ENCODE data around the gene CIP2A. TPM values are rescaled to one million over a fixed set of nuclear protein-coding genes. Genes with fewer than 3 reads are reported as not detected.

CIP2A gene
- polyA plus RNA-seq, 1 donor from 2014 or later = 29.3 TPM

DNA sequence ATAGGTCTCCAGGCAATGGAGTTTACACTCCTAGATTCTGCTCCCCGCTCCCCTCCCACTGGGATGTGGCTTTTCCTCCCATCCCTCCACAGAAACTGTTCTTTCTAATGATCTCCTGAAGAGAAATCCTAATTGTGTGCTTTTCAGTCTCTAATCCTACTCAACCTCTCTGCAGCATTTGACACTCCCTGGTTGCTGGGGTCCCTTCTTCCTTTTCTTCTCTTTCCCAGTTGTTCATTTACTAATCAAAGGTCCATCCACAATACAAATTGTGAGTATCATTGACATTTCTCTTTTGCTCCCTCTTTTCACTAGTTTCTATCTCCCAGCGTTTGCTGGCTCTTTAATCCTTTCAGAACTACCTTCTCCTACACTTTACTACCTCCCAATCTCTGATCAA is 72.4 kb downstream of the CIP2A start:
- Histone ChIP-seq H3K27ac (ENCODE audit: low read length) (no peak overlapping the region), H3K9ac (ENCODE audit: low read length) (no peak overlapping the region), H3K79me2 (replicated peaks; ENCODE audit: insufficient read depth, low read length) (no peaks in the 10 kb centered on the region), H3K4me2 (ENCODE audit: low read length) (no peak overlapping the region), H3K36me3 (ENCODE audit: insufficient read depth, low read length) (no peaks in the 10 kb centered on the region), H3K4me3 (ENCODE audit: low read length) (no peak overlapping the region), H2AFZ (ENCODE audit: low read depth, low read length) (no peak overlapping the region), H3K27me3 (ENCODE audit: insufficient read depth, low read depth, low read length) (no peaks in the 10 kb centered on the region), H3K9me3 (ENCODE audit: low read length) (no peaks in the 10 kb centered on the region), H4K20me1 (ENCODE audit: insufficient read depth) (no peaks in the 10 kb centered on the region), H3K9me2 (ENCODE audit: insufficient read depth, low read length) (no peaks in the 10 kb centered on the region), H3F3A (ENCODE audit: insufficient read depth, low read length, poor library complexity, severe bottlenecking) (no peaks in the 10 kb centered on the region)
- TF ChIP-seq, protein P1, sequence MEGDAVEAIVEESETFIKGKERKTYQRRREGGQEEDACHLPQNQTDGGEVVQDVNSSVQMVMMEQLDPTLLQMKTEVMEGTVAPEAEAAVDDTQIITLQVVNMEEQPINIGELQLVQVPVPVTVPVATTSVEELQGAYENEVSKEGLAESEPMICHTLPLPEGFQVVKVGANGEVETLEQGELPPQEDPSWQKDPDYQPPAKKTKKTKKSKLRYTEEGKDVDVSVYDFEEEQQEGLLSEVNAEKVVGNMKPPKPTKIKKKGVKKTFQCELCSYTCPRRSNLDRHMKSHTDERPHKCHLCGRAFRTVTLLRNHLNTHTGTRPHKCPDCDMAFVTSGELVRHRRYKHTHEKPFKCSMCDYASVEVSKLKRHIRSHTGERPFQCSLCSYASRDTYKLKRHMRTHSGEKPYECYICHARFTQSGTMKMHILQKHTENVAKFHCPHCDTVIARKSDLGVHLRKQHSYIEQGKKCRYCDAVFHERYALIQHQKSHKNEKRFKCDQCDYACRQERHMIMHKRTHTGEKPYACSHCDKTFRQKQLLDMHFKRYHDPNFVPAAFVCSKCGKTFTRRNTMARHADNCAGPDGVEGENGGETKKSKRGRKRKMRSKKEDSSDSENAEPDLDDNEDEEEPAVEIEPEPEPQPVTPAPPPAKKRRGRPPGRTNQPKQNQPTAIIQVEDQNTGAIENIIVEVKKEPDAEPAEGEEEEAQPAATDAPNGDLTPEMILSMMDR (IDR thresholded peaks at IDR 0.05; ENCODE audit: poor library complexity, severe bottlenecking) = no peak
- no peak for TF ChIP-seq POLR2AphosphoS5 (IDR thresholded peaks at IDR 0.05)
- TF ChIP-seq MXI1 (conservative IDR thresholded peaks at IDR 0.05; ENCODE audit: poor library complexity, severe bottlenecking) = no peak
- TF ChIP-seq EP300 (conservative IDR thresholded peaks at IDR 0.05; ENCODE audit: poor library complexity, severe bottlenecking) = no peak
- no peak for TF ChIP-seq EZH2 (IDR thresholded peaks at IDR 0.05; ENCODE audit: borderline replicate concordance, insufficient read depth, low read length, poor library complexity, severe bottlenecking)
- TF ChIP-seq REST (IDR thresholded peaks at IDR 0.05; ENCODE audit: borderline replicate concordance) = no peak
- no peak for TF ChIP-seq TAF1 (IDR thresholded peaks at IDR 0.05; ENCODE audit: low read depth)
- TF ChIP-seq RAD21 (conservative IDR thresholded peaks at IDR 0.05) = no peak
- TF ChIP-seq SMC3 (conservative IDR thresholded peaks at IDR 0.05; ENCODE audit: poor library complexity) = no peak

DNA sequence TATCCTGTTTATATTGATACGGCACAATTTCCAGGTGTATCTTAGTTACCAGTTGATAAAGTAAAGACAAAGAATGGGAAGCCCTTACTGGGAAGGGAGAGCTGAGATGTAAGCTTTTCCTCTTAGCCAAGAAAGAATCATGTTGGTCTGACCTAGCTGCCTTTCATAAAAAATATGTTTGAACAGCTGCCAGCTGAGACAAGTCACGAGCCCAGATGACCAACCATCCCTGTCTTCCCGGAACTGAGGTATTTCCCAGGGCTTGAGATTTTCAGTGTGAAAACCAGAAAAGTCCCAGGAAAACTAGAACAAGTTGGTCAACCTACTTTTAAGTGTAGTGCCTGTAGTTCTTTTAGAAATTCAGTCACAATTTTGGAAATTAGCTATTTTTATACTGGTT is 75.3 kb downstream of the CIP2A start:
- Histone ChIP-seq H3K4me3 (ENCODE audit: low read length) (no peak overlapping the region), H3K9me2 (ENCODE audit: insufficient read depth, low read length) (no peaks in the 10 kb centered on the region), H3K27me3 (ENCODE audit: insufficient read depth, low read depth, low read length) (no peaks in the 10 kb centered on the region), H3F3A (ENCODE audit: insufficient read depth, low read length, poor library complexity, severe bottlenecking) (no peaks in the 10 kb centered on the region), H3K9ac (ENCODE audit: low read length) (no peak overlapping the region), H2AFZ (ENCODE audit: low read depth, low read length) (no peak overlapping the region), H3K27ac (ENCODE audit: low read length) (no peak overlapping the region), H3K4me2 (ENCODE audit: low read length) (no peak overlapping the region), H3K9me3 (ENCODE audit: low read length) (no peaks in the 10 kb centered on the region), H3K79me2 (replicated peaks; ENCODE audit: insufficient read depth, low read length) (no peaks in the 10 kb centered on the region), H3K36me3 (ENCODE audit: insufficient read depth, low read length) (no peaks in the 10 kb centered on the region), H4K20me1 (ENCODE audit: insufficient read depth) (no peaks in the 10 kb centered on the region)
- no peak for TF ChIP-seq EZH2 (IDR thresholded peaks at IDR 0.05; ENCODE audit: borderline replicate concordance, insufficient read depth, low read length, poor library complexity, severe bottlenecking)
- TF ChIP-seq RAD21 (conservative IDR thresholded peaks at IDR 0.05) = no peak
- TF ChIP-seq EP300 (conservative IDR thresholded peaks at IDR 0.05; ENCODE audit: poor library complexity, severe bottlenecking) = no peak
- TF ChIP-seq MXI1 (conservative IDR thresholded peaks at IDR 0.05; ENCODE audit: poor library complexity, severe bottlenecking) = no peak
- TF ChIP-seq POLR2AphosphoS5 (IDR thresholded peaks at IDR 0.05) = no peak
- no peak for TF ChIP-seq SMC3 (conservative IDR thresholded peaks at IDR 0.05; ENCODE audit: poor library complexity)
